Breast epithelium (tissue), 4 donors: ENCODE data around the gene KRTAP5-1. TPM values are rescaled to one million over a fixed set of nuclear protein-coding genes. Genes with fewer than 3 reads are reported as not detected.
"Not testable (repeated sequence)": the region's sequence is repeated elsewhere in the genome, so short reads cannot be mapped to it uniquely, and the experiment has no call there.

Experiments used
- DNase-seq, 2 donors: peaks; one replicate each; pipeline ENCODE4 v3.0.0-alpha.2; 2019; ENCODE audit warnings: low spot score in 2 of 2
- H3K27ac ChIP-seq, 2 donors: fragments of 200-600 bp; sonication (generic) in 1 of 2; one replicate each; pipeline ENCODE4 v1.5.1; 2016 to 2019; ENCODE audit warnings: mild to moderate bottlenecking in 1 of 2
- H3K27me3 ChIP-seq, 2 donors: fragments of 200-600 bp; sonication (generic) in 1 of 2; one replicate each; pipeline versions ENCODE4 v1.5.1 to v1.6.0; 2017 to 2019; ENCODE audit warnings: control low read depth in 1 of 2, mild to moderate bottlenecking in 1 of 2
- H3K36me3 ChIP-seq: fragments of 200-600 bp; one replicate; pipeline ENCODE4 v1.5.1; 2019
- H3K4me1 ChIP-seq, 2 donors: fragments of 200-600 bp; sonication (generic); one replicate each; pipeline ENCODE4 v1.5.1; 2016 to 2019; ENCODE audit warnings: control low read depth in 1 of 2
- H3K4me3 ChIP-seq, 3 donors: fragments of 200-600 bp; sonication (generic); 1 replicate in 2 of 3; 2 replicates in 1 of 3; pipeline ENCODE4 v1.5.1; 2016 to 2019; ENCODE audit warnings: mild to moderate bottlenecking in 3 of 3, moderate library complexity in 2 of 3
- H3K9me3 ChIP-seq, 2 donors: fragments of 200-600 bp; sonication (generic) in 1 of 2; one replicate each; pipeline ENCODE4 v1.5.1; 2016 to 2019; ENCODE audit warnings: control low read depth in 1 of 2
- CTCF ChIP-seq, 3 donors: fragments of 450-650 bp; IDR thresholded peaks; one replicate each; pipeline ENCODE4 v1.5.1; 2016 to 2017; ENCODE audit warnings: antibody characterized with exemption in 3 of 3, mild to moderate bottlenecking in 3 of 3, moderate library complexity in 3 of 3
- POLR2A ChIP-seq: fragments of 450-650 bp; IDR thresholded peaks from one replicate; pipeline ENCODE4 v1.6.1; 2016; ENCODE audit warnings: antibody characterized with exemption, mild to moderate bottlenecking, moderate library complexity
- POLR2AphosphoS5 ChIP-seq, 3 donors: sonication (generic); formaldehyde crosslinking; IDR thresholded peaks; one replicate each; pipeline ENCODE4 v1.6.1; 2017; ENCODE audit warnings: antibody characterized with exemption in 3 of 3
- intact Hi-C: fragments of 100-400 bp; cut with DNase I; formaldehyde crosslinking; loops from one replicate; pipeline ENCODE4 v1.15.1; 2023; ENCODE audit warnings: low total_unique reads
- total RNA-seq, 3 donors: library from RNA; depleted of rRNA; stranded (reverse); fragments of >200 nt; gene quantifications; one replicate each; pipeline ENCODE4 v1.1.0, GENCODE V29; 2016

Gene KRTAP5-1
- total RNA-seq, 3 donors from 2014 or later = not detected

- no peak for DNase-seq
- intact Hi-C loops = no loop called here
- no peaks in the 10 kb centered on the region for H3K36me3 ChIP-seq
- H3K27me3 ChIP-seq = no peaks in the 10 kb centered on the region
- H3K9me3 ChIP-seq = no peaks in the 10 kb centered on the region
- no peak within 1 kb of the TSS for H3K27ac ChIP-seq
- TF ChIP-seq CTCF (IDR thresholded peaks at IDR 0.05) = no peak
- no peak for TF ChIP-seq POLR2A
- no peak within 1 kb of the TSS for H3K4me3 ChIP-seq
- no peaks in the 10 kb centered on the region for H3K4me1 ChIP-seq
Observed at GRCh38 chr11:1622086-1622485, 37.0 kb upstream of the KRTAP5-1 start, which contains the start of gene KRTAP5-4. Gene KRTAP5-4, minus strand, starts transcription at chr11:1622138. Its CDS starts 45 bp downstream, at chr11:1622093.

- TF ChIP-seq POLR2A (no peak), POLR2AphosphoS5 (IDR thresholded peaks at IDR 0.05) (no peak), CTCF (IDR thresholded peaks at IDR 0.05) (no peak)
- H3K27me3 ChIP-seq = peaks cover 0 to 12% of the 10 kb centered on the region in 2 donors
- no peaks in the 10 kb centered on the region for H3K36me3 ChIP-seq
- intact Hi-C loops = no loop called here
- peak in 1 of 2 donors; percentile 42 for DNase-seq
- no peaks in the 10 kb centered on the region for H3K4me1 ChIP-seq
- H3K4me3 ChIP-seq = no peak overlapping the region
- H3K27ac ChIP-seq = no peak overlapping the region
- no peaks in the 10 kb centered on the region for H3K9me3 ChIP-seq
Observed at GRCh38 chr11:1619449-1619848, 34.4 kb upstream of the KRTAP5-1 start.

GRCh38 chr11:1618231-1618630 lies 33.1 kb upstream of the KRTAP5-1 start:
- peaks cover 0 to 12% of the 10 kb centered on the region in 2 donors for H3K27me3 ChIP-seq
- no peaks in the 10 kb centered on the region for H3K9me3 ChIP-seq
- no peaks in the 10 kb centered on the region for H3K36me3 ChIP-seq
- H3K4me1 ChIP-seq = no peaks in the 10 kb centered on the region
- intact Hi-C loops = no loop called here
- H3K27ac ChIP-seq = no peak overlapping the region
- TF ChIP-seq POLR2AphosphoS5 (IDR thresholded peaks at IDR 0.05) (no peak), CTCF (IDR thresholded peaks at IDR 0.05) (no peak), POLR2A (no peak)
- no peak for DNase-seq
- H3K4me3 ChIP-seq = no peak overlapping the region

GRCh38 chr11:1608363-1608762 lies 23.3 kb upstream of the KRTAP5-1 start, which contains the start of gene KRTAP5-3:
Gene KRTAP5-3, minus strand, starts transcription at chr11:1608463. Its CDS starts 78 bp downstream, at chr11:1608385.
- no peak for TF ChIP-seq POLR2A
- TF ChIP-seq POLR2AphosphoS5 (IDR thresholded peaks at IDR 0.05) = no peak
- Histone ChIP-seq H3K36me3 (no peaks in the 10 kb centered on the region), H3K4me3 (no peak within 1 kb of the TSS), H3K27me3 (peaks cover 0 to 17% of the 10 kb centered on the region in 2 donors), H3K27ac (no peak within 1 kb of the TSS), H3K4me1 (no peaks in the 10 kb centered on the region), H3K9me3 (no peaks in the 10 kb centered on the region)
- intact Hi-C loops = no loop called here
- DNase-seq = no peak

- H3K4me1 ChIP-seq, H3K36me3 ChIP-seq, H3K27ac ChIP-seq, H3K4me3 ChIP-seq, H3K9me3 ChIP-seq, DNase-seq: not testable (repeated sequence)
- H3K27me3 ChIP-seq = peaks cover 0 to 17% of the 10 kb centered on the region in 2 donors
- intact Hi-C loops = loop anchor here (1.0 to 2.0 kb wide), 2 partner anchors 16 to 65 kb away; no protein-coding TSS in a partner anchor
Observed at GRCh38 chr11:1607901-1608300, 22.8 kb upstream of the KRTAP5-1 start.

- not testable (repeated sequence) for H3K4me1 ChIP-seq, H3K36me3 ChIP-seq, H3K4me3 ChIP-seq, H3K9me3 ChIP-seq, DNase-seq, H3K27ac ChIP-seq
- intact Hi-C loops = loop anchor here (1.0 to 2.0 kb wide), 2 partner anchors 15 to 66 kb away; no protein-coding TSS in a partner anchor
- H3K27me3 ChIP-seq = peaks cover 0 to 17% of the 10 kb centered on the region in 2 donors
Observed at GRCh38 chr11:1607156-1607845, 22.2 kb upstream of the KRTAP5-1 start.

GRCh38 chr11:1605923-1606322 lies 20.8 kb upstream of the KRTAP5-1 start:
- H3K27ac ChIP-seq, H3K9me3 ChIP-seq, H3K36me3 ChIP-seq, H3K4me1 ChIP-seq, H3K4me3 ChIP-seq, DNase-seq: not testable (repeated sequence)
- H3K27me3 ChIP-seq = peaks cover 0 to 17% of the 10 kb centered on the region in 2 donors
- intact Hi-C loops = loop anchor here (2.0 kb wide), 1 partner anchor 67 kb away; no protein-coding TSS in a partner anchor
